Fibroblast of skin of left quadriceps (primary cell): ENCODE results near the gene THSD8.
A peak's percentile ranks its signal among the peaks of the same experiment; 100 is the strongest.

Source experiments
- DNase-seq, 2 experiments: peaks; one replicate each; pipeline ENCODE4 v3.0.0-alpha.2; 2013; ENCODE audit warnings: low read depth in 2 of 2

Gene THSD8

DNA sequence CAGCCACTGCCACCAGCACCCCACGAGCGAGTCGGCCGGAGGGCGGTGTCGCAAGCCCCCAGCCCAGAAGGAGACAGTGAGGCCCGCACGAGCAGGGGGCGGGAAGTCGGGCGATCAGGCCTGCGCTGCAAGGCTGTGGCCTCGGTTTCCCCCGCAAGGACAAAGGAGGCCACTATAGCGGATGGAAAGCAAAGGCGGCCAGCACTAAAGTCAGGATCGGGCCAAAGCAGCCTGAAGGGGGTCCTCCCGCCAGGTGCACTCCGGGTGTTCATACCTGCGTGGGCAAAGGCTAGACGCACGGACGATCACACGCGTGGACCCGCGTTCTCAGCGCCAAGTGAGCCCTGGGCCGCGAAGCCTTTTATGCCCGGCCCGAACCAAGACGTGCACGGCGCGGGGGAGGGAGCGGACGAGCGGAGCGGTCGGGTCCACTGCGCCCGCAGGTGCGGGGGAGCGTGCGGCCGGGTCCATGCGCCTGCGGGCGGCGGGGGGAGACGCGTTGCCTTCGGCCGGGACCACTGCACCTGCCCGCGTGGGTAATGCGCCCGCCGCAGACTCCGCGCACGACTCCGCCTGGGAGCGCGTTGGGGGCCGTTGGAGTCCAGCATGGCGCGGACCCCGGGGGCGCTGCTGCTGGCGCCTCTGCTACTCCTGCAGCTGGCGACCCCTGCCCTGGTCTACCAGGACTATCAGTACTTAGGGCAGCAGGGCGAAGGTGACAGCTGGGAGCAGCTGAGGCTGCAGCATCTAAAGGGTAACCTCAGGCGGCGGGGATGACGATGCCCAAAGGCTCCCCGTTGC lies at the start of gene THSD8, which contains the start of gene PRDX2:
Gene THSD8 (plus strand): TSS at position 604 of the 801 bp plus-strand sequence. CDS start 3 bp downstream, at position 607.
Gene PRDX2 (minus strand): TSS at position 335 of the 801 bp plus-strand sequence. CDS start 539 bp downstream, outside the sequence.
- no peak for DNase-seq

DNA sequence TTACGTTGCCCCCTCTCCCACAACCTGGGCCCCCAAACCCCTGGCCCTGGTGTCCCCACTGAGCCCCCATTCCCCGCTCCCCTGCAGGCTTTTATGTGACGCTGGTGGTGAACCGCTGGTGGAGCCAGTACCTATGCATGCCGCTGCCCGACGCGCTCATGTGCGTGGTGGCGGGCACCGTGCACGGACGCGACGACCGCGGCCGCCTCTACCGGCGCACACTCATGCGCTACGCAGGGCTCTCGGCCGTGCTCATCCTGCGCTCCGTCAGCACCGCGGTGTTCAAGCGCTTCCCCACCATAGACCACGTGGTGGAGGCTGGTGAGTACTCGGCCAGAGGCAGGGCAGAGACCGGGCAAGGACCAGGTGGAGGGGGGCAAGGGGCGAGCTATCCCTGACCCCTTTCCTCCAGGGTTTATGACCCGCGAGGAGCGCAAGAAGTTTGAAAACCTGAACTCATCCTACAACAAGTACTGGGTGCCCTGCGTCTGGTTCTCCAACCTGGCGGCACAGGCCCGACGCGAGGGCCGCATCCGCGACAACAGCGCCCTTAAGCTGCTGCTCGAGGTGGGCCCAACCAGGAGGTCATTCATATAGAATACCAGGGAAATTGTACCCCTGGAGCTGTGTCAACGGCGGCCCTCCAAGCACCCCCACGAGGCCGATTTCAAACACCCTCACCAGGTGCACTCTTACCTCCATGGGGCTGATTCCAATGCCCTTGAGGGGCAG lies 47.2 kb upstream of the THSD8 start:
- no peak for DNase-seq

DNA sequence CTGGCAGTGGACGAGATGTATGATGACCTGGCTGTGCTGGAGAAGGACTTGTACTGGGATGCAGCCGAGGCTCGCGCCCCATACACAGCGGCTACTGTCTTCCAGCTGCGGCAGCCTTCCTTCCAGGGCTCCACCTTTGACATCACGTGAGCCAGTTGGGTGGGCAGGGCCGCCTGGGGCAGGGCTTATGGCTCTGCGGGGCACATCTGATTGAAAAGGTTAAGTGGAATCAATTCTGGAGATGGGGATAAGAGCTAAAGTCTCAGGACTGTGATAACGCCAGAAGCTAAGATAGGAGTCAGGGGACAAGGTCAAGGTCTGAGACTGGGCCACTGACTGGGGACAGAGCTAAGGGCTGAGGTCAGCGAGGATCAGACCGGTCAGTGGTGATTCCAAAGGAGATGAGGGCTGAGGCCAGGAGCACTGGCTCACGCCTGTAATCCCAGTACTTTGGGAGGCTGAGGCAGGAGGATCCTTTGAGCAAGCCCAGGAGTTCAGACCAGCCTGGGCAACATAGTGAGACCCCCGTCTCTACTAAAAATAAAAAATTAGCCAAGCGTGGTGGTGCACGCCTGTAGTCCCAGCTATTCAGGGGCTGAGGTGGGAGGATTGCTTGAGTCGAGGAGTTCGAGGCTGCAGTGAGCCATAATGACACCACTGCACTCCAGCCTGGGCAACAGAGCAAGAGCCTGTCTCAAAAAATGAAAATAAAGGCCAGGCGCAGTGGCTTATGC lies 45.6 kb upstream of the THSD8 start:
- DNase-seq = no peak

DNA sequence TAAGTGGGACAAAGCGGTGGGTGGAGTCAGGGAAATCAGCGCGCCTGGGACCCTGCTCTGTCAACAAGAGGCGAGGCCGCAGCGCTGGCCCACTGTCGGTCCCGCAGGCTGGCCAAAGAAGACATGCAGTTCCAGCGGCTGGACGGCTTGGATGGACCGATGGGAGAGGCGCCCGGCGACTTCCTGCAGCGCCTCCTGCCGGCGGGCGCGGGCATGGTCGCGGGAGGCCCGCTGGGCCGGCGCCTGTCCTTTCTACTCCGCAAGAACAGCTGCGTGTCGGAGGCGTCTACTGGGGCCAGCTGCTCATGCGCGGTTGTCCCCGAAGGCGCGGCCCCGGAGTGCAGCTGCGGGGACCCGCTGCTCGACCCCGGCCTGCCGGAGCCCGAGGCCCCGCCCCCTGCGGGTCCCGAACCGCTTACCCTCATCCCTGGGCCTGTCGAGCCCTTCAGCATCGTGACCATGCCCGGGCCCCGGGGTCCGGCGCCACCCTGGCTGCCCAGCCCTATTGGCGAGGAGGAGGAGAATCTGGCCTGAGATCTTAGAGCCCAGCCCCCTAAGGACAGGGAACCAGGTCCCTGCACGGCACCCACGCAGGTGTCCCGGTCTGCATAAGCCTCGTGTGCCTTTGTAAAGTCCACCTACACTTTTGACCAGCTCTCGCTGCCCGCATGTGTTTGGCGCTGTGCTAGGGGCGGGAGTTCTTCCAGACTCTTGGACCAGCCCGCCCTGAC lies 44.2 kb upstream of the THSD8 start:
- no peak for DNase-seq

DNA sequence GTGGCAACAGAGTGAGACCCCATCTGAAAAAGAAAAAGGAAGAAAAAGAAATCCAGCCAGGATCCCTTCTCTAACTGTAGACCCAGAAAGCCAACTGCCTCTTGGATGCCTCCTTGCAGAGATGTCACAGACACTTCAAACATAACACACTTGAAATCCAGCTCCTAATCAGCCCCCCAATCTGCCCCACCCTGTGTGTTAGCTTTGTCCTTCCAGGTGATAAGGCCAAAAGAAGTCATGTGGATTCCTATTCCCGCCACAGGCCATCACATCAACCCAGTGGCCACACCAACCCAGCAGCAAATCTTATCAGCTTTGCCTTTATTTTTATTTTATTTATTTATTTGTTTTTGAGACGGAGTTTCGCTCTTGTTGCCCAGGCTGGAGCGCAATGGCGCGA lies 42.2 kb upstream of the THSD8 start:
- no peak for DNase-seq

DNA sequence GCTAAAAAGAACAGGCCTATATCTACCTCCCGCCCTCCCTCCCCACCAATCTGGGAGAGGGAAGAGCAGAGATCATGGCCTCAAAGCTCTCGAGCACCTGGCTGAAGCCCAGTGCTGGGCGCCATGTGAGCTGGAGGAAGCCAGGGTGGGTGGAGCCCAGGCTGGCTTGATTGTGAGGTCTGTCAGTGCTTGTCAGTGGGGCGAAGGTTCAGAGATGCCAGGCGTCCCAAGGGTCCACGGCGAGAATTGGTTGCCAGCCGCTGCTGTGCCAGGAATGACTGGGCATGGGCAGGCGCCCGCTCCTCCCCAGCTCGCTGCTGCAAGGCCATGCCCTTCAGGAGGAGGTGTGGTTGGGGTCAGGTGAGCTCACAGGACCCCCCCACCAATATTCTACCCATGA lies 38.8 kb upstream of the THSD8 start:
- DNase-seq = no peak

DNA sequence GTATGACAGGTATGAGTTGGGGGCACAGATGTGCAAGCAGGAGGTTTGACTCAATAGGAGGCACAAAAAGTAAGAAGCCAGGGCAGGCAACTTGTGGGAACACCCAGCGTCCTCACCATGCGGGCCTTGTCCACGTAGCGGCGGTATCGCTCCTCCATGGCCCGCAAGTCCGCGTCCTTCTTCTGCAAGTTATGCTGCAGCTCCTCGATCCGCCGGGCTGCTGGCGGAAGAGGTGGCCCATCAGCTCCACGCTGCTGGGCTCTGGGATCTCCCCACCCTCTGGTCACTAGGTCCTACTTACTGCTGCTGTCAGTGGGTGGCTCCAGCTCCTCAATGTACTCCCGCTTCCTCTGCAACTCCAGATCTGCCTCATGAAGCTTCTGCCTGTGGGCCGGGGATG lies 37.2 kb upstream of the THSD8 start:
- no peak for DNase-seq

DNA sequence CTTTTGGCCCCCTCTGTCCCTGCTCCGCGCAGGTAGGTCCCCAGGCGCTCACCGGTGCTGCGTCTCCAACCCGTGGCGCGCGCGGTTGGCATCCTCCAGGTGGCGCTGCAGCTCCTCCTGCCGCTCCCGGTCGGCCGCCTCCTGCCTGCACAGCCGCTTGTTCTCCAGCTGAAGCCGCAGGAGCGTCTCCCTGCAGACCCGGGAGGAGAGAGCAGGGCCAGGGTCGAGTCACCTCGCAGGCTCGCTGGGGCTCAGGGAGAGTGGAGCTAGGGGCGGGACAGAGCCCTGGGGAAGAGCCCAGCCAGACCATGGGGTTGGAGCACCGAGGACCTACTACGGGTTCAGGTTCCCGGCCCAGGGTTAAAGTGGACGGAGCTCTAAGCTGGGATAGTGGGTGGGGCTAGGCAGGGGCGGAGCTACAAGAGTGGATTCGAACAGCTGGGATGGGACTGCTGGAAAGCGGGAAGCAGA lies 35.8 kb upstream of the THSD8 start:
- DNase-seq = peak in 1 of 2 experiments; percentile 50

DNA sequence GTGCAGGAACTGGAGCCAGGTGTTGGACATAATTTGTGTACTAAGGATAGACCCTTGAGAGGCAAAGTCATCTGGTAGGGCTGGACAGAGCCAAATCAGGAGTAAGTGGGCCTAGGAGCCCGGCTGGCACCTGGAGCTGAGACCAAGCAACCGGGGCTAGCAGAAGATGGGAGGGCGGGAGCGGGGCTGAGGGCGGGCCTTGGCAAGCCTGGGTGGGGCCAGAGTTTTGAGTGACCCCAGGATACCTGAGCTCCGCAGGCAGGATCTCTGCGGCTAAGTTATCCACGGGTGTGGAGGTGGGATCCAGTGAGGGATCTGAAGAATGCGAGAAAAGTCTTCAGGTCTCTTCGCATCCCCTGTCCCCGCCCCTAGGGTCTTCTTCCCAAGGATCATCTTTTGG lies 34.7 kb upstream of the THSD8 start:
- DNase-seq = no peak

DNA sequence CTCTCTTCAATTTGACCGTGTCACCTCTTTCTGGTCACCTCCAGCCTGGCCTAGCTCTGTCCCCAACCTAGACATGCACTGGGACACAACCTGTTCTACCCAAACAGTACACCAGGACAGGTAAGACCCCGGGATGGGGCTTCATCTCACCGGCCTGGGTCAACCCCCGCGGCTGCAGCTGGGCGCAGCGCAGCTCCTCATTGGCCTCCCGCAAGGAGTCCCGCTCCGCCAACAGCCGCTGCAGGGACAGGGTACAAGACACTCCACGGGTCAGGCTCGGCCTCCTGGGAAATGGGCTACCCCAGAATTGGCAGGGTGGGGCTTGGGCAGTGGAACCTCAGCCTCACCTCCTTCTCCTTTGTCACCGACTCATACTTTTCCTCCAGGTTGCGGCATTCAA lies 34.2 kb upstream of the THSD8 start:
- DNase-seq = no peak

DNA sequence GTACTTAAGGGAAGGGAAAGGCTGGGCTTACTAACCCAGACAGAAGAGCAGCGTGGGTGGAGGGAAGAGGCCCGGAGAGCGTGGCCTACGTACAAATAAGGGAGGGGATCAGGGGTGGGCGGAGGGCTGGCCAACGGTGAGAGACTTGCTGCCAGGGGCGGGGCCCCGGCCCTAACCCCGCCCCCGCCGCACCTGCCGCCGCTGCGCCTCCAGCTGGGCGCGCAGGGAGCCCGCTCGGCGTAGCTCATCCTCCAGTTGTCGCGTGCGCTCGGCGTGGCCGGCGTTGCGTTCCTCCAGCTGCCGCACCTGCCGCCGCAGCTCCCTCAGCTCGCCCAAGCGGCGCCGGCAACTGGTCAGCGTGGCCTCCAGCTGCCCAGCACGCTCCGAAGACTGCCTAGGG lies 32.2 kb upstream of the THSD8 start:
- DNase-seq = no peak

DNA sequence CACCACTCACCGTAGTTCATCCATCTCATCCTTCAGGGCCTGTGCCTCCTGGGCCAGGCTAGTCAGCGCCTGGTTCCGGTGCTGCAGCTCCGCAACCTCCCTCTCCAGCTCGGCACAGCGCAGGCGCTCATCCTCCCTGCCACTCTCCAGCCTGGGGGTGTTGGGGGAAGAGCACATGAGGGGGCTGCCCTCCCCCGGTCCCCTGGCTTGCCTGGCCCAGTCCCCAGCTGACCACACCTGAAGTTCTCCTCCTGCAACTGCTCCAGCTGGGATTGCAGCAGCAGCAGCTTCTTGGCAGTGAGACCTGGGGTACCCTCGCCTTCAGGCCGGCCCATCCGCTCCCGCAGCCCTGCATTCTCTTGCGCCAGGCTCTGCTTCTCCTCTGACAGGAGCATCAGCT lies 30.9 kb upstream of the THSD8 start:
- no peak for DNase-seq

DNA sequence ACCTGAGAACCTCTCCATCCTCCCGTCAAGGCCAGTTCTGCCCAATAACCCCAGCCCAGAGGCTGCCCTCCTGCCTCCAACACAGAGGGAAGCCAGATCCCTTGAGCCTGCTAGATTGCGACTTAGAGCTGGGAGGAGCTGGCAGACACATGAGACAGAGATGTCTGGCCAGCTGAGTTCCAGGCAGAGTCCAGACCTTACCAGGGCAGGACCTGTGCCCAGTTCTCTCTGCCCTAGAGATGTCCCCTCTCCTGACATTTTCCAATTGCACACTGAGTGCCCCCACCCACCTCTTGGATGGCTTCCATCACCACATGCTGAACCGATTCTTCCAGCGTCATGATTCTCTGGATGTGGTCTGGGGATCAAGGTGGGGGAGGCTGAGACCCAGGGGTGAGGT lies 29.5 kb upstream of the THSD8 start:
- DNase-seq = no peak

DNA sequence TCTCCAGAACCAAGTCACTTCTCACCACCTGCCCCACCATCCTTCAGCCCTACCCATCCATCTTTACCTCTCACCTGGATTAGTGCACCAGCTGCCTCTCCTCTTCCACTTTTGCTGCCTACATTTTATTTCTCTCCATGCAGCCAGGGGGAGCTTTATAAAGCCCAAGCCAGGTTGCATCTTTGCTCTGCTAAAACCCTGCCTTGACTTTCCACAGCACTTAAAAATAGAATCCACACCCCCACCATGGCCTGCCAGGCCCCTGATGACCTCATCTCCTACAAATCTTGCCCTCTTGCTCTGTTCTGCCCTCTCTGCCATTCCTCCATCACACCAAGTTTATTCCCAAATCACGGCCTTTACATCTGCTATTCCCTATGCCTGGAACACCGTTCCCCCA lies 28.3 kb upstream of the THSD8 start:
- no peak for DNase-seq

DNA sequence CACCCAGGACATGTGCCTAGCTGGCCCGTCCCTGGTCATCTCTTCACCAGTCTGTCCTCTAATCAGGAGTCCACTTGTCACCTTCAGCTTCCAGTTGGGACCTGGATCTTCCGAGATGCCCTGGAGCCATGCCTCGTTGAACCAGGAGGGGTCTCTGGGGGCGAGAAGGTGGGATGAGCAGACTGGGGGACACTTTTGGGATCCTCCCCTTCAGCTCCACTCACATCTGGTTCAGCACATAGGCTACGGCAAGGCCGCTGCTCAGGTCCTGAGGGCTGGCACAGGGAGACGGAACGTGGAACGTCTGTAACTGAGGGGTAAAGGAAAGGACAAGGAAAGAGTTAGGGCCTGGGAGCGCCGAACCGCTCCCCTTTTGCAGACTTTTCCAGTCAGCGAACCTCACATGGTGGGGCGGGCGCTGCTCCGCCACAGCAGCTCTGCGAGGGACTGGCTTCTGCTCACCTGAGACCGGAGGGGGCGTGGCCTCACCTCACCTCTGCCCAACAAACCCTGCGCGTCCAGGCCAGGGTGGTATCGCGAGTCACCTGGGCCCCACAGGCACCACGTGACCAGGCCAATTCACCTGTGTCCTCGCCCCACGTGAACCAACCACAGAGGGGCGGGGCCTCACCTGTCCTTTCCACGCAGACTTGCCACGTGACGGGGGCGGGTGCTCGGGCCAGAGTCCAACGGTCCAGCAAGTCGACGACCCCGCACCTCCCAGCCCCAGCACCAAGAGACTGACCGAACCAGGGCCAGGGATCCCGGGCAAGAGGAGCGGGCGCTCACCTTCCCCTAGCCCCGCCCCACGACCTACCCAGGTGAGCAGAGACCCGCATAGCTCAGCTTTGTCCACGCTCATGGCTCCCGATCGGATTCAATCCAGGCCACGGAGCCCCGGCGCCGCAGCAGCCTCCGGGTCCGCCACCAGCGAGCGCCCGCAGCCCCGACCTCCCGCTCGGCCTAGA lies 27.0 kb upstream of the THSD8 start, which contains the start of gene HOOK2:
Gene HOOK2 (minus strand): TSS at position 965 of the 968 bp plus-strand sequence. CDS start 103 bp downstream, at position 862.
- DNase-seq = no peak

DNA sequence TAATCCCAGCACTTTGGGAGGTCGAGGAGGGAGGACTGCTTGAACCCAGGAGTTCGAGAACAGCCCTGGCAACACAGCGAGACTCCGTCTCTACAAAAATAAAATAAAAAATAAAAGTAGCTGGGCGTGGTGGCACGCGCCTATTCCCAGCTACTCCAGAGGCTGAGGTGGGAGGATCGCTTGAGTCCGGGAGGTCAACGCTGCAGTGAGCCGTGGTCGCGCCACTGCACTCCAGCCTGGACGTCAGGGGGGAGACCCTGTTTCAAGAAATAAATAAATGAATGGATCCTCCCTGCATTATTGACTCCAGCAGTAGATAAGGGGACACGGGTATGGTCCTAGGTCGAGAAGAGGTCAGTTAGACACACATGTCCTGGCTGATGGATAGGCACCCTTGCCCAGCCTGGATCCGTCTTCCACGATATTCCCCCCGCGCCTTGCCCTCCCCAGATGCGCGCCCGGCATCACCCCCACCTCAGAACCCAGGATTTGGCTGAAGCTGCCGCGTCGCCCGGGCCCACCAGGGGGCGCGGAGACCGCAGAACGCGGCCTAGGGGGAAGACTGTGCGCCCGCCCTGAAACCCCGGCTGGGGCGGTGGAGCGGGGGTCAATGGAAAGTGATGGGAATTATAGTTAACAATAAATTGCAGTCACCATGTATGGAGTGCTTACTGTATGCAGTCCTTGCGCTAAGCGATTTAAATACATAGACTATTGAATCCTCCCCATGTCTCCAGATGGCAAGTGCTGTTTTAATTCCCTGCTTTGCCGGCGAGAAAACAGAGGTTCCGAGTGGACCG lies 24.5 kb upstream of the THSD8 start:
- DNase-seq = no peak

DNA sequence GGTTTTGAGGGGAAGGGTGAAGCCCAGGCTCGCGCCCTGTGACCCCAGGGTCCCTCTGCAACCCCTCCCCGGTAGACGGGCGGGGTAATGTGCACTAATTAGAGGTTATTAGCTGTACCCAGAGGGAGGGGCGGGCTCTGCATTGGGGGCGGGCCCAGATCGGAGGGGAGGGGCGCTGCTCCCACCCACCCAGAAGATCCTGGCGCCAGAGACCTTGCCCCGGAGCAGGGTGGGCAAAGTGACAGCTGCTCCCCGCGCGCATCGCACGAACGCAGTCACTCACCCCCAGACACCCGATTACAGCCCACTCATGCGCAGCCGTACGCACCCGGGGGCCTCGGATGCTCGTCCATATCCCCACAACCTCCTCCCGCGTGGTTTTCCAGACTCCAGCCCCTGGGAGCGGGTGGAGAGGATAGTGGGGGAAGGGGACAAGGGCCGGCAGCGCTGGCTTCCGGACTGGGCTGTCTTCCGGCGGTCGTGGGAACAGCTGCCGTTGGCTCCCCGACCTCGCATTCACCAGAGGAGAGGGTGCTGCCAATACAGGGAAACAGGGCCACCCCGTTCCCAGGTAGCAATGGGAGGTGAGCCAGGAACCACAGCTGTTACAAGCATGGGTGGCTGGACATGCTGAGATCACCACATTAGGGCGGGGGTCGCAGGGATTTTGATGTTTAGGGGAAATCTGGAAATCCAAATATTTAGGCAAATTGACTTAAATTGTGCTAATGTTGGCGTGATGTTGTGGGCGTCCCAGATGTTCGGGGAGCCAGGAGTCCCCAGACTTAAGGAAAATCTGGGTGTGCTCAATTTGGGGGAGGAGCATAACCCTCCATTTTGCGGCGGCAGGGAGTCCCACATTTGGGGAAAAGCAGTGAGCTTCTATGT lies 23.6 kb upstream of the THSD8 start:
- peak; percentile 50 to 55 for DNase-seq

DNA sequence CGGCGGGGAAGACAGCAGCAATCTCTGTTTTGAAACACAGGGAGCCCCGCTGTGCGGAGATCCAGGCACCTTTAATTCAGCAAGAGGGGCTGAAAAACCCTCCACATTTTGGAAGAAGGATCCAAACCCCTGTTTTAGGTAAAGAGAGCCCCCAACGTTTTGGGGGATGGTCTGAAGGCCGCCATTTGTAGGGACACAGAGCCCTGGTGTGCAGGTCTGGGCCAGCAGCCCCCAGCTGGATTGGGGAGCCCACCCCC lies 23.0 kb upstream of the THSD8 start:
- no peak for DNase-seq
